ENCODE results near the gene TNFRSF13B.

The TNFRSF13B gene

GRCh38 chr17:16917671-16918394 is 54.1 kb downstream of the TNFRSF13B start:
- Mint-ChIP-seq H3K4me3 (no peak overlapping the region), H3K27ac (peak overlapping the region; percentile 24), H3K27me3 (ENCODE audit: low read depth, poor library complexity) (peaks cover 10% of the 10 kb centered on the region), H3K4me1 (peaks cover 26% of the 10 kb centered on the region), H3K36me3 (ENCODE audit: low read depth) (no peaks in the 10 kb centered on the region), H3K9me3 (no peaks in the 10 kb centered on the region)
- DNase-seq, result no peak
- TF ChIP-seq, protein P1, sequence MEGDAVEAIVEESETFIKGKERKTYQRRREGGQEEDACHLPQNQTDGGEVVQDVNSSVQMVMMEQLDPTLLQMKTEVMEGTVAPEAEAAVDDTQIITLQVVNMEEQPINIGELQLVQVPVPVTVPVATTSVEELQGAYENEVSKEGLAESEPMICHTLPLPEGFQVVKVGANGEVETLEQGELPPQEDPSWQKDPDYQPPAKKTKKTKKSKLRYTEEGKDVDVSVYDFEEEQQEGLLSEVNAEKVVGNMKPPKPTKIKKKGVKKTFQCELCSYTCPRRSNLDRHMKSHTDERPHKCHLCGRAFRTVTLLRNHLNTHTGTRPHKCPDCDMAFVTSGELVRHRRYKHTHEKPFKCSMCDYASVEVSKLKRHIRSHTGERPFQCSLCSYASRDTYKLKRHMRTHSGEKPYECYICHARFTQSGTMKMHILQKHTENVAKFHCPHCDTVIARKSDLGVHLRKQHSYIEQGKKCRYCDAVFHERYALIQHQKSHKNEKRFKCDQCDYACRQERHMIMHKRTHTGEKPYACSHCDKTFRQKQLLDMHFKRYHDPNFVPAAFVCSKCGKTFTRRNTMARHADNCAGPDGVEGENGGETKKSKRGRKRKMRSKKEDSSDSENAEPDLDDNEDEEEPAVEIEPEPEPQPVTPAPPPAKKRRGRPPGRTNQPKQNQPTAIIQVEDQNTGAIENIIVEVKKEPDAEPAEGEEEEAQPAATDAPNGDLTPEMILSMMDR (IDR thresholded peaks at IDR 0.05), result no peak

- H3K4me3 Mint-ChIP-seq, result no peak overlapping the region
- TF ChIP-seq, protein P1 (IDR thresholded peaks at IDR 0.05), result no peak
- no peak overlapping the region for H3K27ac Mint-ChIP-seq
- no peaks in the 10 kb centered on the region for H3K9me3 Mint-ChIP-seq
- peaks cover 27% of the 10 kb centered on the region for H3K4me1 Mint-ChIP-seq
- no peaks in the 10 kb centered on the region for H3K36me3 Mint-ChIP-seq (ENCODE audit: low read depth)
- no peak for DNase-seq
- peaks cover 14% of the 10 kb centered on the region for H3K27me3 Mint-ChIP-seq (ENCODE audit: low read depth, poor library complexity)
Measured at GRCh38 chr17:16916557-16916920, 55.4 kb downstream of the TNFRSF13B start.

- TF ChIP-seq, protein P1 (IDR thresholded peaks at IDR 0.05), result peak; percentile 47
- DNase-seq, result peak; percentile 65
- Mint-ChIP-seq H3K4me1 (peaks cover 31% of the 10 kb centered on the region), H3K9me3 (no peaks in the 10 kb centered on the region), H3K4me3 (no peak overlapping the region), H3K27ac (no peak overlapping the region), H3K36me3 (ENCODE audit: low read depth) (no peaks in the 10 kb centered on the region), H3K27me3 (ENCODE audit: low read depth, poor library complexity) (peaks cover 14% of the 10 kb centered on the region)
Measured at GRCh38 chr17:16915752-16916556, 56.0 kb downstream of the TNFRSF13B start.

- no peaks in the 10 kb centered on the region for H3K9me3 Mint-ChIP-seq
- no peak for DNase-seq
- no peak overlapping the region for H3K4me3 Mint-ChIP-seq
- no peak overlapping the region for H3K27ac Mint-ChIP-seq
- peaks cover 29% of the 10 kb centered on the region for H3K4me1 Mint-ChIP-seq
- no peaks in the 10 kb centered on the region for H3K36me3 Mint-ChIP-seq (ENCODE audit: low read depth)
- H3K27me3 Mint-ChIP-seq (ENCODE audit: low read depth, poor library complexity), result peaks cover 12% of the 10 kb centered on the region
- TF ChIP-seq, protein P1 (IDR thresholded peaks at IDR 0.05), result no peak
Measured at GRCh38 chr17:16913463-16913862, 58.5 kb downstream of the TNFRSF13B start.

- H3K9me3 Mint-ChIP-seq, result no peaks in the 10 kb centered on the region
- peaks cover 19% of the 10 kb centered on the region for H3K4me1 Mint-ChIP-seq
- peak overlapping the region; percentile 15 for H3K27ac Mint-ChIP-seq
- peaks cover 12% of the 10 kb centered on the region for H3K27me3 Mint-ChIP-seq (ENCODE audit: low read depth, poor library complexity)
- TF ChIP-seq, protein P1 (IDR thresholded peaks at IDR 0.05), result no peak
- DNase-seq, result no peak
- no peak overlapping the region for H3K4me3 Mint-ChIP-seq
- no peaks in the 10 kb centered on the region for H3K36me3 Mint-ChIP-seq (ENCODE audit: low read depth)
Measured at GRCh38 chr17:16912021-16912962, 59.6 kb downstream of the TNFRSF13B start.
